CD1c-positive myeloid dendritic cell (primary cell): ENCODE measurements around the gene PPP1R14D.

Experiments
- DNase-seq: peaks from one replicate; pipeline ENCODE4 v3.0.0-alpha.2; 2016; ENCODE audit errors: extremely low spot score

Gene PPP1R14D

DNA sequence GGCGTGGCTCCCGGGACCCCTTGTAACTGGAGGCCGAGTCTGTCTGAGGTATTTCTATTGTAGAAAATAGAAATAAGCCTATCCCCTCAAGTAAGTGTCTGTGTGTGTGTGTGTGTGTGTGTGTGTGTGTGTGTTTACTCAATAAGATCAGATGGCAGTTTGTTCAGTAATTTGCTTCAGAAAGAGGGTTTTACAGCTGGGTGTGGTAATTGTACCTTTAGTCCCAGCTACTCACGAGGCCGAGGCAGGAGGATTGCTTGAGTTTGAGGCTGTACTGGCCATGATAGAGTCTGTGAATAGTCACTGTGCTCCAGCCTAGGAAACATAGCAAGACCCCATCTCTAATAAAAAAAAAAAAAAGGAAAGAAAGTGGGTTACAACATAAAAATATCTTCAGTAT lies 24.0 kb upstream of the PPP1R14D start:
- DNase-seq = no peak

DNA sequence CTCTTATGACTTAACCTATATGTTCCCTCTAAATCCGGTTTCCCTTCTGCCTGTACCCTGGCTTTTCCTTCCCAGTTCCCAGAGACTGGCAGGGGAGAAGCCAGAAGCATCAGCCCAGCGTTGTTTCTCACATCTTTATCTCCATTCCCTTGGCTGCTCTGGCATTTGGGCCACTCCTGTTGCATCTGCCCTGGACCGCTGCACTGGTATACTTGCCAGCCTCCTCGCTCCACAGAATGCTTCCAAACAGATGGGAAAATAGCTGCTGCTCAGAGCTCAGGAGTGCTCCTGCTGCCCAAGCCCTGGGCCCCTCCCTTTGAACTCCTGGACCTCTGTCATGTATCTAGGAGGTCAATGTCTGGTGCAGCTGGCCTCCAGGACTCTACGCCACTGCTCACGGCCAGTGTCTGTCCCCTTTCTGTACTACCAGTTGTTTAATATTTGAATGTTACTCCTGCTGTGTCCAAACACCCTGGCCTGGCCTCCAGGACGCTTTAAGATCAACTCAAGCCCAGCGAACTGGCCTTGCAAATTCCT lies 22.1 kb upstream of the PPP1R14D start:
- DNase-seq = no peak

DNA sequence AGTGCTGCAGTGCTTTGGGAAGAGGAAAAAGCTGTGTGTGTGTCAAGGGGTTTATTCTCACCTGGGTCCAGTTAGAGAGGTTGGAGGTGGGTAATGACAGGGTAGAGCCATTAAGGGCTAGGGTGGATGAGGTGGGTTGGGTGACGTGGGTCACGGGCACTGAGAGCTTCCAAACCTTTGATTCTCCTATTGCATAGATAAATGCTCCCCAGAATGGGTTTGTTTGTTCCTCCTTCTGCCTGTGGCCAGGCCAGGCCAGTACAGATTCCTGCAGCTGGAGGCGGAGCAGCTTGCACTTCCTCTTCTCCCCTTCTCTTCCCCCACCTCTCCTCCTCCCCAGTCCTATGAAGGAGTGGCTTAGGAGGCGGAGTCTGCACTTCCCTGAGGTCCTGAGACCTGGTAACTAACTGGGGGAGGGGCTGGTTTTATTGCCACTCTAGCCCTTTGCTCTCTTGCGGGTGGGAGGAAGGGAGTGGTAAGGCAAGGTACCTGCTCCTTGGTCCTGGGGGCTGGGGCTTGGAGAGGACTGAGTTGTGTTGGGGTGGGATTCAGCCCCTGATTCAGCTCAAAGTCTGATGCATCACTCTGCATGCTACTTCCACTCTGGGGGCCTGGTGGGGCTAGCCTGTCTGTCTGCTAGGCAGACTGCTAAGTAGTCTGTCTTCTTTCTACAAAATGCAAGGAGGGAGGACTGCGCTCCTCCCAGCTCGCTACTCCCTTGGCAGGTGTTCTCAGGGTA lies 18.9 kb upstream of the PPP1R14D start:
- DNase-seq = peak; percentile 92

DNA sequence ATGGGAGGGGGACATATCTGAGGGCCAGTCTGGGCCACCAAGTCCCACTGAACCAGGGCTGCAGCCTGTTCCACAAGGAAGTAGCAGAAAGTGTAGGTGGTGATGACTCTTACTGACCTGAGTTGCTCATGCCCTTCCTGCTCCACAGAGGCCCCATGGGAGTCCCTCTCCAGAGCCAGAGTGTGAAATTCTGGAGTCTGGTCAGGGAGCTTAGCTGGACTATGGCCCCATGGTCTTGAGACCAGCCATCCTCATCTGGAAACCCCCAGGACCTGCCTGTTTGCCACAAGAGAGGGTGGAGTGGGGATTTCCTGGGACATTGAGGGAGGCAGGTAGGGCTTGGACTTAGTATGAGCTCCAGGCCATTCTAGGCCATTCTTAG lies 18.3 kb upstream of the PPP1R14D start:
- DNase-seq = peak; percentile 84

DNA sequence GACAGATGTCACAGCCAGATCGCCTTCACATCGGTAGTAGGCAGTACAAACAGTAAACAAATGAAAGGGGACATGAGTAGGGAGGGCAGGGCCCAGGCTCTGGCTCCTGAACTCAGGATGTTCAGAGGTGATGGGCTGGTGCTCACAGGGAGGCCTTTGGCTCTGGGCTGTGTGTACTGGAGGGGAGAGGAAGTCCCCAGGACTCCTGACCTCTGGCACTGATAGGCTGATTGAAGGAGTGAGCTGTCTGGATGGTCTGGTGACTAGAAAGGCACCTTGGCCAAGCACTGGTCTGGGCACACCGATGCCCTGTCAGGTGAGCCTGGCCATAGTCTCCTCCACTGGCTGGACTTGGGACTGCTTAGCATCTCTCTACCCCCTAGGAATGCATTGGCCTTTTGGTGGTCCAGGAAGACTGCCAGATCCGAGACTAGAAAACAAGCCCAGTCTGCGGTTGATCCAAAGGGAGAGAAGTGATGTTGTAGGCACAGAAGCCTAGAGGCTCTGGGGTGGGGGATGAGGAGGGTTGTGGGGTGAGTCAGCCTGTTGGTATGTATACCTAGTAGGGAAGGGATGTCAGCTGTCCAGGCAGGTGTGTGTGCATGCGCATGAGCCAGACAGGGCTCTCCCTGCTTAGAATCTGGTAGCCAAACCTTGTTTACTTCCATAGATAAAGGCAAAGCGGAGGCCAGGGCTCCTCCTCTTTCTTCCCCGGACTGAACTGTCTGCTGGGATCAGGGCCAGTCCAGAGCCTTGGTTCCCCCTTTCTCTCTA lies 17.2 kb upstream of the PPP1R14D start:
- DNase-seq = peak; percentile 23

DNA sequence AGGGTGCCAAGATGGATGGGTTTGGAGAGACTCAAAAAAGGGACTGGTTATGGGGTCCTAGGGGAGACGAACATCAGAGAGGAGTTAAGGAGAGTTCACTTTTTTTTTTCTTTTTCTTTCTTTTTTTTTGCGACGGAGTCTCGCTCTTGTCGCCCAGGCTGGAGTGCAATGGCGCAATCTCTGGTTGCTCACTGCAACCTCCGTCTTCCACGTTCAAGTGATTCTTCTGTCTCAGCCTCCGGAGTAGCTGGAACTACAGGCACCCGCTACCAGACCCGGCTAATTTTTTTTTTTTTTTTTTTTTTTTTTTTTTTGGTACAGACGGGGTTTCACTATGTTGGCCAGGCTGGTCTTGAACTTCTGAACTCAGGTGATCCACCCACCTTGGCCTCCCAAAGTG lies 16.5 kb upstream of the PPP1R14D start:
- DNase-seq = no peak

DNA sequence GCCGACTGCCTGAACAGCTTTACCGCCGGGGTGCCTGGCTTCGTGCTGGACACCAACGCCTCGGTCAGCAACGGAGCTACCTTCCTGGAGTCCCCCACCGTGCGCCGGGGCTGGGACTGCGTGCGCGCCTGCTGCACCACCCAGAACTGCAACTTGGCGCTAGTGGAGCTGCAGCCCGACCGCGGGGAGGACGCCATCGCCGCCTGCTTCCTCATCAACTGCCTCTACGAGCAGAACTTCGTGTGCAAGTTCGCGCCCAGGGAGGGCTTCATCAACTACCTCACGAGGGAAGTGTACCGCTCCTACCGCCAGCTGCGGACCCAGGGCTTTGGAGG lies 16.2 kb upstream of the PPP1R14D start:
- DNase-seq = peak; percentile 70

DNA sequence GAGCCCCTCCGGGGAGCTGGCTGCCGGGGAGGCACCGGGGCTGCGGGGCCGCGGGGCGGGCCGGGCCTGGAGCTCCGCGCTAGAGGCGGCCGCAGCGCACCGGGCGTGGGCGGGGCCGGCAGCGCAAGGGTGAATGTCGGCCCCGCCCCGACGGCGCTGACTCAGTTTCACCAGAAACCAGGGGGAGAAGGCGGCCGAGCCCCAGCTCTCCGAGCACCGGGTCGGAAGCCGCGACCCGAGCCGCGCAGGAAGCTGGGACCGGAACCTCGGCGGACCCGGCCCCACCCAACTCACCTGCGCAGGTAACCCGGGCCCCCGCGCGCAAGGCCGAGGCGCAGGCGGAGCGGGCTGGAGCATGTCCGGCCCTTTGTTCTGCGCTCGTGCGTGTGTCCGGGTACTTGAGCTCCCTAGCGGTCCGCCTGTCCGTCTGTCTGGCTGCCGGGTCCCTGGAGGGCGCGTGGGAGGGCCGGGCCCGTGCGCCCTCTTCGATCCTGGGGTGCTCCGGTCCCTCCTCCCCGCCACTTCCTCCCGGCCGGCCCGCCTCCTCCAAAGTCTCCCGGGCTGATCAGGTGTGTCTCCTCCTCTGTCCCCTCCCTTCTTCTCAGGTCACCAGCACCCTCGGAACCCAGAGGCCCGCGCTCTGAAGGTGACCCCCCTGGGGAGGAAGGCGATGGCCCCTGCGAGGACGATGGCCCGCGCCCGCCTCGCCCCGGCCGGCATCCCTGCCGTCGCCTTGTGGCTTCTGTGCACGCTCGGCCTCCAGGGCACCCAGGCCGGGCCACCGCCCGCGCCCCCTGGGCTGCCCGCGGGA lies 15.6 kb upstream of the PPP1R14D start, which contains the start of gene SPINT1:
SPINT1 (plus strand) TSS at position 164 of the 811 bp plus-strand sequence; CDS start at position 671, 507 bp downstream.
- peak; percentile 63 for DNase-seq

DNA sequence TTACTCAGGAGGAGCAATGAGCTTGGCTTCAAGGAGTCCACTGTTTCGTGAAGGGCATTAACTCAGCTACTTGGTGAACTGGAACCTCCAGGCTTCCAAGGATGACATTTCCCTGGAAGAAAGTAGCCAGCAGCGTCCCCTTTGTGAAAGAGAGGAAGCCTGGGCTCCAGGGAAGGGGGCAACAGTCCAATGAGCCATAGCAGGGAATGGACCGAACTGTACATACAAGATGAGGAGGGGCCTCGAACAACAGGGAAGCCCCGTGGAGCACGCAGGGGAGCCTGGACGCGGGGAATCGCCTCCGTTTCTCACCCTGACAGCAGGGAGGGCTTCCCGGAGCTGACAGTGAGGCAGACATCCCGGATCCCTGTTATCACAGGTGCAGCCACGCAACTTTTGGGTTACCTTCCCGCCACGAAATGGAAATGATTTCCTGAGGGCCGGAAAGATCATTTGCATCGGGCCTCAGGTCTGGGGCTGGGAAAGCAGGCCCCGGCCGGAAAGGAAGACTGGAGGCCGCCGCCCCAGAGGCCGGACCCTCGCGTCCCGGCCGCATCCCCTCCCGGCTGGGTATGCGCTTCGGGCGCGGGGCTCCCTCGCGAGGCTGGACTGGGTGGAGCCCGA lies 14.9 kb upstream of the PPP1R14D start:
- DNase-seq = no peak

DNA sequence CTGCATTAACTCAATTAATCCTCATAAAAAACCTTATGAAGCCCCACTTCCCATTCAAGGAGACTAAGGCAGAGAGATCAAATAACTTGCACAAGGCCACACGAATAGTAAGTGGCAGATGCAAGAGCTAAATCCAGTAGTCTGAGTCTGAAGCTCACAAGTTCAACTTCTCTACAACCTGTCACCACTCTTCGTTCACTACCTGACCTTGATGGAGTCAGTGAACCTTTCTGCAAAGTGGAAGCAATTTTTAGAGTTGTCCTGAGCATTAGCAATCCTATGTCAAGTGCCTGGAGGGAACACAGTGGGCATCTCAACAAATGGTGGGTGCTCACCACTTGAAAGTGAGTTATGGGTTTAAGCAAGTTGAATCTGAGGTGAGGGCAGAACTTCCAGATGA lies 13.2 kb upstream of the PPP1R14D start:
- DNase-seq = no peak

DNA sequence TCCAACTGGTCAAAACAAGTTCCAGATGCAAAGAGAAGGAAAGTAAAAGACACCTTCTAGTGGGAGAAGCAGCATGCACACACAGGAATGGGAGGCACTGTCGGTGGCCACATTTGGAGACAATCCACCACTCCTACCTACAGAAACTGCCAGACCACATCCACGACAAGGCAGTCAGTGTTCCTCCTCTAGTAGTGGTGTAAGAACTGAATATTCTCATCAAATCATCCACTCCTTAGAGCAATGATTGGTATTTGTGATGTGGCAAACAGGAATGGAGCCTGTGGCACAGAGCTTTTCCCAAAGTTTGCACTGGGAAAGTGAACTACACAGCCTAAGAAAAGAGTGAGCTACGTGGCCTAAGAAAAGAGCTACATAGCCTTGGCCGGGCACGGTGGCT lies 10.2 kb upstream of the PPP1R14D start:
- DNase-seq = no peak

DNA sequence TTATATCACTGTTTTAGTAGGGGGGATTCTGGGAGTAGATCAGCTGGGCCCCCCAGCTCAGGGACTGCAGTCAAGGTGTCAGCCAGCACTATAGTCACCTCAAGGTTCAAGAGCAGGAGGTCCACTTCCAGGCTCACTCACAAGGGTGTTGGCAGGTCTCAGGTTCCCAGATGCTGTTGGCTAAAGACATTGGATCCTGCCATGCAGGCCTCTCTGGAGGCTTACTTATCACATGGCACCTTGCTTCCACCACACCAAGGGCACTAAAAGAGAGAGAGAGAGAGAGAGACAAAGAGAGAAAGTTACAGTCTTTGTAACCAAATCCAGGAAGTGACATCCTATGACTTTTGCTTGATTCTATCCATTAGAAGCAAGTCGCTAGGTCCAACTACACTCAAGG lies 7.5 kb upstream of the PPP1R14D start:
- DNase-seq = no peak

DNA sequence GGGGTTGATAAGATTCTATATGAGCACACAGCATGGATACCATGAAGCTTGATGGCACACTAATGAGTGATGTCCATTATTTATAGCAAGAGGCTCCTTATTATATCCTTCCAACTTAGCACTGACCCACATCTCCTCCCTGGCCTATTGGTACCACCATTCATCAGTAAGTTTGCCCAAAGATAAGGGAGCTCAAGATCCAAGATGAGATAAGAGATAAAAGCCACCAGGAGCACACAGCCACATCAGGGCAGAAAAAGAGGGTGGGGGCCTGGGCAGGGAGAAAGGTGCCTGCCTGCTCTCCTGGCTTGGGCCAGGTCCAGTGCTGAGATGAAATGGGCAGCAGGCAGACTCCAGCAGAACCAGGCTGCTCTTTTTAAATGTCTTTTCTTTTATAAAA lies 4.4 kb upstream of the PPP1R14D start:
- DNase-seq = no peak

DNA sequence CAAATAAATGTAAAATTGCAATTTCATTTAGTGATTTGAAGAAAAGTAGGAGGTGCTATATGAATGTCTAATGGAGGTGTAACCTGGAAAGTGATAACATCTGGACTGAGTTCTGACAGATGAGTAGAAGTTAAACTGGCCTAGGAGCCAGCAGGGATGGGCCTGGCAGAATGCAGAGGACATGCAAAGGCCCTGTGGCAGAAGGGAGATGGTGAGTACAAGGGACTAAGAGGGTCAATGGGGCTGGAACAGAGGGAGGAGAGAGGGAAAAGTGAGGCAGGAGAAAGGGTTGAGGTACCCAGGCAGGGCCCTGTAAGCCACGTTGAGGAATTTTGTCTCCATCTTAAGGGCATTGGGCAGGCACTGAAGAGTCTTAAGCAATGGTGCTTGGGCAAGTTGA lies 3.4 kb upstream of the PPP1R14D start:
- DNase-seq = no peak

DNA sequence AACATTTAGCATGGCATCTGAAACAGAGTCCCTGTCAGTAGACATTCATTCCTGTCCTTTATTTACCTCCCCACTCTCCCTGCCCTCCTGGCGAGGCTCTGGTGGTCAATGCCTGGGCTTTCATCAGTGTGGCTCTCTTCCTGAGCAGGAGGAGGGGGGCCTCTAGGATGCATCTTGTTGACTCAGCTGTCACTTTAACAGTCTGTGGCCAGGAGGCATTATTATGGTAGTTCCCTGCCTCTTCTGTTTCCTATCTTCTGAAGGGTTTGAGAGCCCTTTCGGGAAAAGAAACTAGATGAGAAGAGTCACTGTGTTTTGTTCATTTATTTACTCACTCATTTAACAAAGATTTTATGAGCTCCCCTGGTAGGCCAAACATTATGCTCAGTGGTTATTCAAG lies 2.4 kb upstream of the PPP1R14D start:
- DNase-seq = no peak

DNA sequence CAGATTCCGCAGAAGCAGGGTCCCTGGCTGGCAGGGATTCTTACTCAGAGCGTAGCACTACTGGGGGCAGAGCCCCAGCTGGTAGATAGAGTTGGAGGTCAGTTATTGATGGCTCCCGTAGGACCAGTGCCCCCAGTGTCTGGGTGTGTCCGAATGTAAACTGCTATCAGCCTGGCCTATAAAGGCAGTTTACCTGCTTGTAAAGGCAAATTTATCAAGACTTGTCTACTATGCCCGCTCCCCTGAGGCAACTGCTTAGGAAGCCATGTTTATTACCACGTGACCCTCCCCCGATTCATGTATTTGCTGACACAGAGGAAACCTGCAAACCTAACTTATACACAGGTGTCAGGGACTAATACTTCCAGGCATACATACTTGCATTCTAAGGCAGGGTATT lies 607 bp upstream of the PPP1R14D start:
- no peak for DNase-seq

DNA sequence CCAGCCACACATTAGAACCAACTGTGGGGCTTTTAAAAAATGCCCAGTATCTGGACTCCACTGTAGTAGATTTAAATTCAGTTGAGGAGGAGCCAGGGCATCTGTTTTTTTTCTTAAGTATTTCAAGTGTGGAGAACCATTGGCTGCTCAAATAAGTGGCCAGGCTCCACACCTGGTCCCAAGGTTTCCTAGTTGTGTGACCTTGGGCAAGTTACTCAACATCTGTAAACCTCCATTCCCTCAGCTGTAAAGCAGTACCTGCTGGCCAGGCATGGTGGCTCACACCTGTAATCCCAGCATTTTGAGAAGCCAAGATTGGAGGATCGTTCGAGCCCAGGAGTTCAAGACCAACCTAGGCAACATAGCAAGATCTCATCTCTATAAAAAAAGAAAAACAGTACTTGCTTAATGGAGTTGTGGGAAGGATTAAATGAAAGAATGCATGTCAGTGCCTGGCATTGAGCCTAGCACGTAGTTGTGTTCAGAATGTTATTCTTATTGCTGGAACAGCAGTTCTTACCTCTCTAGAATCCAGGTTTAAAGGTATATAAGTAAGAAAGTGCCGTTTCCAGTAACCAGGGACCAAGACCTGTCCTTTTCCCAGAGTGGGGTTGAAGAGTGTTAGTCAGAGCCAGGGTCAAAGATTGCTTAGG lies 2.0 kb downstream of the PPP1R14D start:
- DNase-seq = no peak

DNA sequence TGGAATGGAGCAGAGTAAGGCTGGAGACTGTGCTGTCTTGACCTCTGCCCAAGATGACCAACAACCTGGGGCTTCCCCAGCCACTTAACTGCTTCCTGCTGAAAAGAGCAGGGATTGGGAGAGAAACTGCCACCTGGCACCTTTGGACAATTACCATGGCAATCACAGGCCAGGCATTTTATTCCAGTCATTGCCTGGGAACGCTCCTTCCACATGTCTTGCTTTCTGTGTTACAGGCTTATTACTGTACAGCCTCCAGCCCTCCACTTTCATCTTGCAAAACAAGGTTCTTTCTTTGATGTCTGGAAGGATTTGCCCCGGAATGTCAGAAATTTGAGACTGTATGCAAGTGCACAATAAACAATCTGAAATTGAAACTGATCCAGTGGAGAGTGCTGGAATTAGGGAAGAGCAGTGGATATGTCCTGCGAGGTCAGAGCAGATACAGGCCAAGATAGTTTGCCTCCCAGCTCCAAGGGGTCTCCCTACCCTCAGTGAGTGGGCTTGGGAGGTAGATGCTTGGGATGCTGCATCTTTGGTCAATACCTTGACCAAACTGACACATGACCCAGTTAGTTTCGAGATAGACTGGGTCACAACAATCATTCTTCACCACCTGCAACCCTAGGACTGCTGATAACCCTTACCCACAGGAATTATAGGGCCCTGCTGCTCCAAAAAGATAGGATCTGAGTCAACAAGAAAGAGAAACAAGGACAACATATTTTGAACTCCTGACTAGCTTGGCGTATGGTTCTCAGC lies 2.7 kb downstream of the PPP1R14D start:
- no peak for DNase-seq

DNA sequence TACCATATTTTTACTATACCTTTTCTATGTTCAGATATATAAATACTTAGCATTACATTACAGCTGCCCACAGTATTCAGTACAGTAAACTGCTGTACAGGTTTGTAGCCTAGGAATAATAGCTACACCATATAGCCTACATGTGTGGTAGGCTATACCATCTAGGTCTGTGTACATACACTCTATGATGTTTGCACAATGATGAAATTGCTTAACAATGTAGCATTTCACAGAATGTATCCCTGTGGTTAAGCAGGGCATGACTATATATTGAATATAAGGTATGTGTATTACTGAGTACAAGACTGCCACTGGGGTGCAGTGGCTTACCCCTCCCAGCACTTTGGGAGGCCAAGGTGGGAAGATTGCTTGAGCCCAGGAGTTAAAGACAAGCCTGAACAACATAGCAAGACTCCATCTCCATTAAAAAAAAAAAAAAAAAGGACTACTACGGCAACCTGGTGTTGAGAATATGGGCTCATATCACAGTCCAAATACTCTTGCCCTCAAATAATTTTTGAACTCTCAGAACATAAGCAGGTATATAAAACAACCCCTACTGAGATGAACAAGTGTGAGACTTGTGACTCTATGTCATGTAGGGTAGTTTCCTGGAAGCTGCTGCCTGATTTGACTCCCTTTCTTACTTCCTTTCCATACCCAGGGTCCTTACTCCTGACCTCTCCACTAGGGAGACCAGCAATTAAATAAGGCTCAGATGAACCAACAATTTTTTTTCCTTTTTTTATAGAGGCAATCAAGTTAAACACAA lies 4.8 kb downstream of the PPP1R14D start:
- no peak for DNase-seq

DNA sequence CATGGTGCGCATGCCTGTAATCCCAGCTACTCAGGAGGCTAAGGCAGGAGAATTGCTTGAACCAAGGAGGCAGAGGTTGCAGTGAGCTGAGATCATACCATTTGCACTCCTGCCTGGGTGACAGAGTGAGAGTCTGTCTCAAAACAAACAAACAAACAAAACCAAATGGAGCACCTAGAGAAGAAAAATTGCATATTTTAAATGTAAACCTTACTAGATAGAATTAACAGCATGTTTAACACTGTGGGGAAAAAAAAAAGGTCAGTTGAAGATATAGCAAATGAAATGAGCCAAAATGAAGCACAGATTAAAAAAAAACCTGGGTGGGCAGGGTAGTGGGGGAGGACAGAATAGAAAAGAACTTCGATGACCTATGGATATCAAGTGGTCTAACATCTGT lies 7.3 kb downstream of the PPP1R14D start:
- DNase-seq = no peak
